Stimulated activated CD8-positive, alpha-beta memory T cell treated with anti-CD3 and anti-CD28 coated beads, Interleukin-15, amount 100 ng/mL, for 1 hour (primary cell): ENCODE results near the gene ARPC2.

ENCODE experiments used
- DNase-seq: peaks from one replicate; pipeline ENCODE4 v3.0.0-alpha.2; 2020; ENCODE audit warnings: low read depth

Gene ARPC2

DNA sequence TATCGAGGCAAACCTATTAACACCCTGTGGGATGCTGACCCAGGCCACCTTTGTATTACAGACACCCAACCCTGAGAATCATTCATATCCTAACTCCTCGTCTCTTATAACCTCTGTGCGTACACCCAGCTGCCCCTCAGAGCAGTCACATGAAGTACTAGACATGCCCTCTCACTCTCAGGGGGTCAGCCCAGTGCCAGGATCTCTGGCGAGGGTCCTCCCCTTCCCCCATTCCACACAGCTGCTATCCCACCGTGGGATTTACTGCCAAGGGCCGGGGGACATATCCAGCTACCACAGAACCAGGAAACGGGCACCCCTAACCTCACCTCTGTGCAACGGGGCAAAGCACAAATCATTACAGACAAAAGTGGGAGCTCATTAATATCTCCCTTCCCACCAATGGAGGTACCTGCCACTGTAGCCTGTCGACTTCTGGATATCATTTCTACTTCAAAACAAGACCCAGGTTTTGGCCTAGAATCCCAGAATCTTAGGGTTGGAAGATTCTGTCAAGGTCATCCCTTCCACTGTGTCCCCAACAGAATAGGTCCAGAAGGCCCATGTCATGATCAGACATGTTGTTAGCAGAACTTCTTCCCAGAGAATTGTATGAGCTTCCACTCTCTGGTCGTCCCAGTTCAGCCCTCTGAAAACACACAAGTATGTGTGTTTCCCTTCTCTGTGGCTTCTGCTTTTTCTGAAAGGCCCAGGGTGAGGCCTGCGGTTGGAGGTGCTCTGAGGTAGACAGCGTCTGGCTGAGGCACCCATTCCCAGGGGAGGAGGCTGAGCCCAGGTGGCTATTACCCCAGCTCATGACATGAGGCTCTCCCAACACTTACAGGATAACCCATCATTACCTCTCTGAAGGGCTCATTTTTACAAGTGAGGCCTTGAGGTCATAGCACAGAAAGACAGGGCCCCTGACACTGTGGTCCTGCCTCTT, 73.6 kb downstream of the ARPC2 start:
- DNase-seq: no peak

DNA sequence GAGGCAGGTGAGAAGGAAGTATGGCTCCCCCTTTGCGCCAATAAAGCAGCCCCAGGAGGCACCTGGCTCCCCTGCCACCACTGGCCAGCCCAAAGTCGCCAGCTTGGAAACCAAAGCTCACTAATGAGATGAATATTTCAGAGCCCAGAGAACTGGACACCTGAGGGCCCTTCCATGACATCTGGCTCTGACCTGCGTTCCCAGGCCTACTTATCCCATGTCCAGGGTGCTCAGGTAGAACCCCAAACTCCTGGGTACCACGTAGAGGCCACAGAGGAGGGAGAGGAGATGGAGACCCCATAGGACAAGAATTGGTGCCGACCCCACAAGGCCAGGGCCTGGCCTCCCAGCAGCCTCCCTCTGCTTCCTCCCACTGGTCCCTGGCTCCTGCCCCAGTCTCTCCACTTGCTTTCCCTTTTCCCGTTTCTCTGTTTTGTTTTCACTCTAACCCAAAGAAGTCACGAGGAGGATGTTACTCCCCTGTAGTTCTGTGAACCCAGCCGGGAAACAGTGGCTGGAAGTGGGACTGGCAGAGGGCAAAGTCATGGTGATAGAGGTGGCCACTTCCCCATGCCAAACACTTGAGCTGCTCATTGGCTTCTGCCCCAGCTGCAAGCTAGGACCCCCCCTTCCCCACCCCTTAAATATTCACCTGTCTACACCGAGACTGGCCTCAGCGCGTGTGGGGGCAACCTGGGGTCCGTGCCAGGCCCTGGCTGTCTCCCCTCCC, 74.5 kb downstream of the ARPC2 start:
- DNase-seq: no peak

DNA sequence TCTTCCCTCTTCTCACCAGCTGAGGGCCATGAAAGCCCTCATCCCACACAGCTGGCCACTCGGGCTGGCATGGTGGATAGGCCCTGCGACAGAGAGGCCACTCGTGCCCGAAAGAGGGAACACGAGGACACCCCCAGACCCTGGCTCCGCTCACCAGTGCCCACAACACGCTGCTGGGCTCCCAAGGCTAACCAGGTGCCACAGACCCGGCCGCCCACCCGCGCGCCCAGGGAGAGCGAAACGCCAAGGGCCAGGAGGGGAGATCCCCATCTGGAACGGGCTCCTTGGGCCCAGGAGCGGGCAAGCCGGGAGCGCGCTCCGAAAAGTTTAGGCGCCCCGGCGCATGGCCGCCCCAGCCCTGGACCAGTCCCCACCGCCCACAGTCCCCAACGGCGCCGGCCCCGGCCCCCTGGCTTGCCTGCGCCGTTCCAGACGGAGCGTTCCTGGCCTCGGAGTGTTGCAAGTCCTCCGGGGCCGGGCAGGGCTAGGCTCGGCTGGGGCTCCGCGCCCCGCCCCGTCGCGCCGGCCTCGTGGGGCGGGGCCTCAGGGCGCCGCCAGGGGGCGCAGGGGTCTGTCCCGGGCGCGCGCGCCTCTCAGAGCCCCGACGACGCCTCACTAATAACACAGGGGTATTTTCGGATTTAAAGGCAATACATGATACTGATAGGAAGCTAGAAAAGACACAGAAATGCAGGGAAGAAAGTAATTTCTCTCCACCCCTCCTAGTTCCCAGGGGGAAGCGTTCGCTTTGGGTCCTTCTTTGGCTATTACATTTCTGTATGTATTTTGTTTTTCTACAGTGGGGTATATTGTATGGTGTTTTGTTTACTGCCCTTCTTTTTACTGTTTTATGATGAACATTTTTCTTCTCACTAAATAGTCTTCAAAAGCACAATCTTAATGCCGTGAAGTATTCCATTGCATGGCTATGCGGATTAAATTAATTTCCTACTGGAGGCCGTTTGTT, 75.3 kb downstream of the ARPC2 start, which contains the start of gene TMBIM1:
TSS of gene TMBIM1 (minus strand) at position 456 of the 967 bp plus-strand sequence. CDS start 10,362 bp downstream, outside the sequence.
- peak; percentile 51 for DNase-seq

DNA sequence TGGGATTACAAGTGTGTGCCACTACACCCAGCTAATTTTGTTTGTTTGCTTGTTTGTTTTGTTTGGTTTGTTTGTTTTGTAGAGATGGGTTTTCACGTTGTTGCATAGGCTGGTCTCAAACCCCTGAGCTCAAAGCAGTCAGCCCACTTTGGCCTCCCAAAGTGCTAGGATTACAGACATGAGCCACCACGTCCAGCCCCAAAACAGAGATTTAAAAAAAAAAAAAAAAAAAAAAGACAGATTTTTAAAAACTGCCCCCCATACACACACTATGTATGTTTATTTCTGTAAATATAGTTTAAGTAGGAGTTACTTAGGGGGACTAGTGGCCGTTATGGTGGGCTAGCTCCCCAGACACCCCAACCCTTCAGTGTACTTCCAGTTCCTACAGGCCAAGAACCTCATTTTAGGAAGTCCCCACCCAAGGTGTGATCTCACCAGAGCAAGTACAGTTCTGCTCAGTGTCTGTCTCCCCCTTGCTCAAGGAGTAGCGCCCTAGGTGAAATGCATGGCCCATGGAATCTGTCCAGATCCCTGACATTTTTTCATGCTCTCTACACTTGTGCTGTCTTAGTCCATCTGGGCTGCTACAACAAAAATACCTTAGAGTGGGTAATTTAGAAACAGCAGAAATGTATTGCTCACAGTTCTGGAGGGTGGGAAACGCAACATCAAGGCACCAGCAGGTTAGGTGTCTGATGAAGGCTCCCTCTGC, 76.9 kb downstream of the ARPC2 start:
- no peak for DNase-seq

DNA sequence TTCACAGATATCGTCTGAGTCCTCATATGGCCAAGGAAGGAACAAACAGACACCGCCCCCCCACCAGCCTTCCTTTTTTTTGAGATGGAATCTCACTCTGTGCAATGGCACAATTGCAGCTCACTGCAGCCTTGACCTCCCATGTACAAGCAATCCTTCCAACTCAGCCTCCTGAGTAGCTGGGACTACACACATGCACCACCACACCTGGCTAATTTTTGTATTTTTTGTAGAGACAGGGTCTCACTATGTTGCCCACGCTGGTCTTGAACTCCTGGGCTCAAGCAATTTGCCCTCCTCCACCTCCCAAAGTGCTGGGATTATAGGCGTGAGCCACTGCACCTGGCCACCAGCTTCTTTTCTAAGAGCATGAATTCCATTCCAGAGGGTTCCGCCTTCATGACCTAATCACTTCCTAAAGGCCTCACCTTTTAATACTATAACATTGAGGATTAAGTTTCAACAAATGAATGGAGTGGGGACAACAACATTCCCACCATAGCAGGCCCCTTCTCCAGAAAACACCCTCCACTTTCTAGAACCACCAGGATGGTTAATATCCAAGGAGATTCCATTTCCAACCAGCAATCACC, 77.5 kb downstream of the ARPC2 start:
- DNase-seq: no peak

DNA sequence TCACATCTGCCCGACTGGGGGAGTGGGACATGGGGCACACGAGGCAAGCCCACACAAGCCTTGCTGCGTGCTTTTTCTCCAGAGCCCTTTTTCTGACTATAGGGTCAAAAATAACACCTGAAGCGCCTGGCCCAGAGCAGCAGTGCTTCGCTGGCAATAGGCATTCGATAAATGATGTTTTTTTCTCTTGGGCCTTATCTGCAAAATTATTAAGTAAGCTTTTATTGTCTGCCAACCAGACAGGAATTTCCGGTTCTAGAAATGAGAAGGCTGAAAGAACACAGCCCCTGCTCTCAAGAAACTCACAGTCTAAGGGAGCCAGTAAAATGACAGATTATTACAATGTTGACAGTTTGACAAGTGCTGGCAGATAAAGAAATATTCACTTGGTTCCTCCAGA, 78.0 kb downstream of the ARPC2 start:
- no peak for DNase-seq

DNA sequence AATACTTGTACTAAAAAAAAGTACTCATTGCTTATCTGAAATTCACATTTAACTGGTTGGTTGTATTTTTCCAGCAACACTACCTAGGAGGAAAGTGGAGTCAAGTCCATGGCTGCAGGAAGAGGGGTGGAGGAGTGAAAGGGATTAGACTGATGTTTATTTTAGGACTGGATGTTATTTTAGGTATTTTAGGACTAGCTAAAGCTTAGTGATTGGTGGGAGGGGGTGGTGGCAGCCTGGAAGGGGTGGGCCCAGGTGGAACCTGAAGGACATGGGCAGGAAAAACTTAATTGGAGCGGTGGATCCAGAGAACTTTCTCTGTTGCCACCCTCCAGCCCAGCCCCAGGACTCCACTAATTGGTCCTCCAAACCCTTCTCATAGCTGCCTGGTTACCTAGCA, 79.2 kb downstream of the ARPC2 start:
- no peak for DNase-seq

DNA sequence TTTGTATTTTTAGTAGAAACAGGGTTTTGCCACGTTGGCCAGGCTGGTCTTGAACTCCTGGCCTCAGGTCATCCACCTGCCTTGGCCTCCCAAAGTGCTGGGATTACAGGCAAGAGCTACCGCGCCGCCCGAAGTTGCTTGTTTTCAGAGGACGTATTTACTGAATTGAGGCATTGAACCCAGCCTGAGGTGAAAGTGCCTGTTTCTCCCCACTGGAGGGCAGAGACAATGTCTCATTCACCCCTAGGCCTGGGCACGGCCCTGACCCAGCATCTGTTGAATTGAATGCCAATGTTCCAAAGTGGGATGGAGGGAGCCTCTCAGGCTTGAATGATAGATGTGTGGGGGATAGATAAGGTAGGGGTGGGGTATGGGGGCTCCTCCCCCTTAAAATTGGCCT, 79.9 kb downstream of the ARPC2 start:
- DNase-seq: no peak

DNA sequence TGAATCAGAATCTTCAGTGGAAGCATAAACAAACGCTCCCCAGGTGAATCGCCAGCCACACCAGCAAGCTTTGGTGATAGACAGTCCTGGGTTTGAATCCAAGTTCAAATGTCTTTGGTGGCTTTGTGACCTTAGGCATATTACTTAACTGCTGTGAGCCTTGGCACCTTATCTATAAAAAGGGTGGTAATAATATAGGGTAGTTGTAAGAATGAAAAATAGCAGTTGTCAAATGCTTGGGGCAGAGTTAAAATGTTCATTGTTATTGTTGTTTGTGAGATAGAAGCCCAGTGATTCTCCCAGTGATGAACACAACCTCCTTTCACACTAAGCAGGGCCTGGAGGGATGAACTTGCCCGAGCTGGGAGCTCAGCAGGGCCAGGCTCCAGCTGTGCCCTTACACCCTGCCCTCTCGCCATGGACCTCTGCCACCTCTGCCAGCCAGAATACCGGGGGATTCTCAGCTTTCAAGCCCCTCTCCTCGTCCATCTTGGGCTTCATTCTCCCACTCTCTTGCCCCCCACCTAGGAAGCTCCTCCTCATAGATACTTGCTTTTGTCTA, 81.4 kb downstream of the ARPC2 start:
- no peak for DNase-seq

DNA sequence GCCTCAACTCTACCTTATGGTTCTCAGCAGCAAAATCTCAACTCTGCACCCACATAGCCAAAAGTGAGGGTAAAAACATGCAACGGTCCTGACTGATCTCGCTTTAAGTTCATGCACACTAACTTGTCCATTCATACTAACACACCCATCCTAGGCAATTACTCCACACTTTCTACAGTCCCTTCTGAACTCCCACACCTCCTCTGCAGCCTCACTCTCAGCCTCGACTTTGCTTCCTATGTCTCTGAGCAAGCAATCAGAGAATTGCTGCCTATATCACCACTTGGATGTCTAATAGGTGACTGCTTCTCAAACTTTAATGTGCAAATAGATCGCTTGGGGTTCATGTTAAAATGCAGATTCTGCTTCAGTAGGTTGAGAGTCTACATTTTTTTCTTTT, 83.2 kb downstream of the ARPC2 start:
- DNase-seq: no peak

DNA sequence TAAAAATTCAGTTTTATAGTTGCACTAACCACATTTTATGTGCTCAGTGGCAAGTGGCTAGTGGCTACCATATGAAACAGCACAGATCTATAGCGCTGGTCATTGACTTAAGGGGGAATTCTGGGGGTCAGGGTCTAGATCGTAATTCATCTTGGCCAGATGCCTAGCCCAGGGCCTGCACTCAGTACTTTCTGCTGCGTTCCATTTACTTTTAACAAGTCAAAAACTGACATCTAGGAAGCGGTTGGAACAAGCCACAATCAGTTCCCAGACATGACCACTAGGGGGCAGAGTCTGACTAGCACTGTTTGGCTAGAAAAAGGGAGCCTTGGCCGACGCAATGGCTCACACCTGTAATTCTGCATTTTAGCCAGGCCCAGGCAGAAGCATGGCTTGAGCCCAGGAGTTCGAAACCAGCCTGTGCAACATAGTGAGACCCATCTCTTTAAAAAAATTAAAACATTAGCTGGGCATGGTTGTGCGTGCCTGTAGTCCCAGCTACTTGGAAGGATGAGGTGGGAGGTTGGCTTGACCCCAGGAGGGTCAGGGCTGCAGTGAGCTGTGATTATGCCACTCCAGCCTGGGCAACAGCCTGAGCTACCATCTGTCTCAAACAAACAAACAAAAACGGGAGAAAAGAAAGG, 84.3 kb downstream of the ARPC2 start:
- DNase-seq: peak; percentile 83
